WTC11 (cell line): Measurements from ENCODE around the gene GSN. TPM values are rescaled to one million over a fixed set of nuclear protein-coding genes. Genes with fewer than 3 reads are reported as not detected.

Source experiments
- ATAC-seq: fragments of 200-7000 bp; cut with Tn5 transposase; 2 replicates; pipeline ENCODE4 v1.10.0; 2021; ENCODE audit warnings: mild to moderate bottlenecking, moderate library complexity
- CTCF ChIA-PET: fragments of 300-600 bp; sonication (Branson Sonifier 250); formaldehyde crosslinking; loops from one replicate; lab custom pipeline; 2021; ENCODE audit warnings: antibody characterized with exemption; lab: Charles Lee
- POLR2A ChIA-PET: fragments of 350-600 bp; sonication (Branson Sonifier 250); formaldehyde crosslinking; loops from one replicate; lab custom pipeline; 2021; ENCODE audit warnings: antibody characterized with exemption; lab: Charles Lee
- DNase-seq: peaks from one replicate; pipeline ENCODE4 v3.0.0; 2021; ENCODE audit warnings: low spot score
- H3K27ac Mint-ChIP-seq: 2 replicates; pipeline ENCODE4 v1.8.0; 2021; ENCODE audit warnings: mixed read lengths
- H3K27me3 Mint-ChIP-seq: 2 replicates; pipeline ENCODE4 v1.8.0; 2021; ENCODE audit warnings: low read depth, mild to moderate bottlenecking, moderate library complexity, mixed read lengths
- H3K36me3 Mint-ChIP-seq: 2 replicates; pipeline ENCODE4 v1.8.0; 2021; ENCODE audit warnings: mixed read lengths
- H3K4me1 Mint-ChIP-seq: 2 replicates; pipeline ENCODE4 v1.8.0; 2022; ENCODE audit warnings: mixed read lengths
- H3K4me3 Mint-ChIP-seq: 2 replicates; pipeline ENCODE4 v1.8.0; 2021; ENCODE audit warnings: mild to moderate bottlenecking, moderate library complexity, mixed read lengths
- H3K9me3 Mint-ChIP-seq: 2 replicates; pipeline ENCODE4 v1.8.0; 2021; ENCODE audit warnings: mixed read lengths
- ATF1 ChIP-seq: sonication (generic); formaldehyde crosslinking; IDR thresholded peaks from 2 replicates; pipeline ENCODE4 v1.8.1; 2023; ENCODE audit warnings: mild to moderate bottlenecking, moderate library complexity, missing genetic modification reagents
- ATF3 ChIP-seq: sonication (generic); formaldehyde crosslinking; conservative IDR thresholded peaks from 2 replicates; pipeline ENCODE4 v1.8.1; 2022; ENCODE audit warnings: mild to moderate bottlenecking, missing genetic modification reagents
- CTCF ChIP-seq: fragments of 200-600 bp; IDR thresholded peaks from 2 replicates; pipeline ENCODE4 v1.8.0; 2022; ENCODE audit warnings: antibody characterized with exemption
- ELF4 ChIP-seq: sonication (generic); formaldehyde crosslinking; IDR thresholded peaks from 2 replicates; pipeline ENCODE4 v1.8.1; 2022; ENCODE audit warnings: low read depth, mild to moderate bottlenecking, moderate library complexity, missing genetic modification reagents
- FOXJ3 ChIP-seq: sonication (generic); formaldehyde crosslinking; IDR thresholded peaks from 2 replicates; pipeline ENCODE4 v1.9.0; 2021; ENCODE audit warnings: missing genetic modification reagents, mild to moderate bottlenecking, borderline replicate concordance
- GRHL2 ChIP-seq: fragments of 250-450 bp; sonication (Bioruptor Pico); IDR thresholded peaks from 2 replicates; pipeline ENCODE4 v1.8.0; 2022; ENCODE audit warnings: mild to moderate bottlenecking, moderate library complexity; ENCODE audit not compliant: insufficient replicate concordance, severe bottlenecking
- HMGA2 ChIP-seq: fragments of 250-450 bp; sonication (Bioruptor Pico); IDR thresholded peaks from 2 replicates; pipeline ENCODE4 v1.4.0; 2021; ENCODE audit warnings: mild to moderate bottlenecking, moderate library complexity
- JAZF1 ChIP-seq: fragments of 250-450 bp; sonication (Bioruptor Pico); IDR thresholded peaks from 2 replicates; pipeline ENCODE4 v1.9.0; 2021; ENCODE audit warnings: moderate library complexity, mild to moderate bottlenecking, inconsistent platforms
- JUN ChIP-seq: sonication (generic); formaldehyde crosslinking; IDR thresholded peaks from 2 replicates; pipeline ENCODE4 v1.8.0; 2023; ENCODE audit warnings: mild to moderate bottlenecking, missing genetic modification reagents
- ZNF263 ChIP-seq: sonication (generic); formaldehyde crosslinking; IDR thresholded peaks from 2 replicates; pipeline ENCODE4 v1.8.1; 2022; ENCODE audit warnings: low read depth, mild to moderate bottlenecking, moderate library complexity, missing genetic modification reagents
- ZNF396 ChIP-seq: fragments of 250-450 bp; sonication (Bioruptor Pico); IDR thresholded peaks from 2 replicates; pipeline ENCODE4 v1.8.0; 2021; ENCODE audit warnings: mild to moderate bottlenecking, moderate library complexity, borderline replicate concordance
- total RNA-seq: library from RNA; stranded (reverse); gene quantifications from 3 replicates; pipeline ENCODE4 v1.2.3, GENCODE V29; 2021
- TF ChIP-seq, protein P1 (sequence below): sonication (generic); formaldehyde crosslinking; IDR thresholded peaks from 2 replicates; pipeline ENCODE4 v1.8.0; 2023; ENCODE audit warnings: missing genetic modification reagents
- TF ChIP-seq, protein P2 (sequence below): sonication (generic); formaldehyde crosslinking; IDR thresholded peaks from 2 replicates; pipeline ENCODE4 v1.8.0; 2022; ENCODE audit warnings: mild to moderate bottlenecking, missing genetic modification reagents
- TF ChIP-seq, protein P3 (sequence below): sonication (generic); formaldehyde crosslinking; IDR thresholded peaks from 2 replicates; pipeline ENCODE4 v1.8.0; 2023; ENCODE audit warnings: missing genetic modification reagents, mild to moderate bottlenecking, borderline replicate concordance
- TF ChIP-seq, protein P4 (sequence below): sonication (generic); formaldehyde crosslinking; IDR thresholded peaks from 2 replicates; pipeline ENCODE4 v1.8.1; 2023; ENCODE audit warnings: mild to moderate bottlenecking, missing genetic modification reagents

The GSN gene
- total RNA-seq, 1 experiment from 2014 or later = 47.0 TPM

DNA sequence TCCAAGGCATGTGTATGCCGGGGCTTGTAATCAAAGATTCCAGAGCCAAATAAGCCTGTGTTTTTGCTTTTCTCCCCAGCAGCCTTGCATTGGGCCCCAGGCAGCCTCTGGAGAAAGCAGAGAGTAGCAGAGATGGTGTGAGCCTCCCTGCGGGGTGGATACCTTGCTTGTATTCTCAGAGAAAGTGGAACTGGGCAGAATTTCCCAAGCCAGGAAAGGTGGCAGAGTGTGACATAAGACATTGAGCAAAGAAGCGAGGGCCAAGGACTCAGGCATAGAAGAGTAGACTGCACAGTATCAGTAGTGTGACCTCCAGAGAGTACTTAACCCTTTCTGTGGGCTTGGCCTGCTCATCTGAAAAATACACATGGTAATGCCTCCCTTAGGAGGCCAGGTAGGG lies 1.6 kb upstream of the GSN start (continued):
- no peak for TF ChIP-seq HMGA2 (CRISPR knock-in tag)
- TF ChIP-seq GRHL2 (CRISPR knock-in tag) = no peak
- TF ChIP-seq, protein P1, sequence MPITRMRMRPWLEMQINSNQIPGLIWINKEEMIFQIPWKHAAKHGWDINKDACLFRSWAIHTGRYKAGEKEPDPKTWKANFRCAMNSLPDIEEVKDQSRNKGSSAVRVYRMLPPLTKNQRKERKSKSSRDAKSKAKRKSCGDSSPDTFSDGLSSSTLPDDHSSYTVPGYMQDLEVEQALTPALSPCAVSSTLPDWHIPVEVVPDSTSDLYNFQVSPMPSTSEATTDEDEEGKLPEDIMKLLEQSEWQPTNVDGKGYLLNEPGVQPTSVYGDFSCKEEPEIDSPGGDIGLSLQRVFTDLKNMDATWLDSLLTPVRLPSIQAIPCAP (CRISPR knock-in tag) = no peak
- TF ChIP-seq JUN (CRISPR knock-in tag) = no peak
- no peak for TF ChIP-seq ATF3 (CRISPR knock-in tag)
- TF ChIP-seq, all 79 proteins: peak for 0

DNA sequence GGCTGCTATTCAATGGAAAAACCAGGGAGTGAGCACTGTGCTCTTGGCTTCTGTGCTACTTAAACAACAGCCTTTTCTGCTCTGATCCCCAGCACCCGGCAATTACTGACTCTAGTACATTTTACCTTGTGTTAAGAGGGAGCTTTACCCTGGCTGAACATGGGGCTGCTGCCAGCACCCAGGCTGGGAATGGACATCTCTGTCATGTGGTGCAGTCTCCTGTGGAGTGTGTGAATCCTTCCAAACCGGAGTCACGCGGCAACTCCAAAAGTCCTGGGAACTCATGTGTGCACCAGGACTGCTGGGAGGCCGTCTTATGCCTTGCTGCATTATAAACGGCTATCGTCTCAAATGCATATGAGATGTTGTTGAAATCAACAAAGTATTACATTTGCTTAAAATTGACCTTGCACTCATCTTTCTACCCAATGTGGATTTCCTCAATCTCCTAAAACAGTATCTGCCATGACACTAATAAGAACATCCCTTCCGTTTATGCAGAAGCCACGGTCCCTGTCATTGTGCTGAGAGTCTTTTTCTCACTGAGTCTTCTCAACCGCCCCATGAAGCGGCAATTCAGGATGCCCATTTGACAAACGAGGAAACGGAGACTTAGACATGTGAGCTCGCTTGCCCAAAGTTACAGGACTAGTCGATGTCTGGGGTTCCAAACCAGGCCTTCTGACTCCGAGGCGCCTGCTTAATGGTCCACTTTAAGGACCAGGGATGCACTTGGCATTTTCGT lies 884 bp upstream of the GSN start:
- no peak for ATAC-seq
- H3K4me1 Mint-ChIP-seq = peaks cover 49% of the 10 kb centered on the region
- H3K27ac Mint-ChIP-seq = no peak overlapping the region
- CTCF ChIA-PET = interaction anchor here (1.1 to 4.3 kb wide), 10 partner anchors 8 to 286 kb away, joined by 4 to 74 read pairs (median 10); partner anchors contain the start of gene RAB14
- no peaks in the 10 kb centered on the region for H3K9me3 Mint-ChIP-seq
- peaks cover 57% of the 10 kb centered on the region for H3K27me3 Mint-ChIP-seq
- POLR2A ChIA-PET = interaction anchor here (0.9 to 2.1 kb wide), 5 partner anchors 11 to 53 kb away, joined by 3 to 9 read pairs (median 7); no protein-coding TSS in a partner anchor
- no peak for DNase-seq
- H3K4me3 Mint-ChIP-seq = peak overlapping the region; percentile 83
- H3K36me3 Mint-ChIP-seq = no peaks in the 10 kb centered on the region
- TF ChIP-seq JAZF1 (CRISPR knock-in tag) (no peak), ZNF263 (no peak), ZNF396 (CRISPR knock-in tag) (no peak), FOXJ3 (no peak), ELF4 (CRISPR knock-in tag) (no peak)
- TF ChIP-seq, protein P2, sequence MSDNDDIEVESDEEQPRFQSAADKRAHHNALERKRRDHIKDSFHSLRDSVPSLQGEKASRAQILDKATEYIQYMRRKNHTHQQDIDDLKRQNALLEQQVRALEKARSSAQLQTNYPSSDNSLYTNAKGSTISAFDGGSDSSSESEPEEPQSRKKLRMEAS (CRISPR knock-in tag) = no peak; the same call in 1 of the 2 replicates
- TF ChIP-seq, protein P3, sequence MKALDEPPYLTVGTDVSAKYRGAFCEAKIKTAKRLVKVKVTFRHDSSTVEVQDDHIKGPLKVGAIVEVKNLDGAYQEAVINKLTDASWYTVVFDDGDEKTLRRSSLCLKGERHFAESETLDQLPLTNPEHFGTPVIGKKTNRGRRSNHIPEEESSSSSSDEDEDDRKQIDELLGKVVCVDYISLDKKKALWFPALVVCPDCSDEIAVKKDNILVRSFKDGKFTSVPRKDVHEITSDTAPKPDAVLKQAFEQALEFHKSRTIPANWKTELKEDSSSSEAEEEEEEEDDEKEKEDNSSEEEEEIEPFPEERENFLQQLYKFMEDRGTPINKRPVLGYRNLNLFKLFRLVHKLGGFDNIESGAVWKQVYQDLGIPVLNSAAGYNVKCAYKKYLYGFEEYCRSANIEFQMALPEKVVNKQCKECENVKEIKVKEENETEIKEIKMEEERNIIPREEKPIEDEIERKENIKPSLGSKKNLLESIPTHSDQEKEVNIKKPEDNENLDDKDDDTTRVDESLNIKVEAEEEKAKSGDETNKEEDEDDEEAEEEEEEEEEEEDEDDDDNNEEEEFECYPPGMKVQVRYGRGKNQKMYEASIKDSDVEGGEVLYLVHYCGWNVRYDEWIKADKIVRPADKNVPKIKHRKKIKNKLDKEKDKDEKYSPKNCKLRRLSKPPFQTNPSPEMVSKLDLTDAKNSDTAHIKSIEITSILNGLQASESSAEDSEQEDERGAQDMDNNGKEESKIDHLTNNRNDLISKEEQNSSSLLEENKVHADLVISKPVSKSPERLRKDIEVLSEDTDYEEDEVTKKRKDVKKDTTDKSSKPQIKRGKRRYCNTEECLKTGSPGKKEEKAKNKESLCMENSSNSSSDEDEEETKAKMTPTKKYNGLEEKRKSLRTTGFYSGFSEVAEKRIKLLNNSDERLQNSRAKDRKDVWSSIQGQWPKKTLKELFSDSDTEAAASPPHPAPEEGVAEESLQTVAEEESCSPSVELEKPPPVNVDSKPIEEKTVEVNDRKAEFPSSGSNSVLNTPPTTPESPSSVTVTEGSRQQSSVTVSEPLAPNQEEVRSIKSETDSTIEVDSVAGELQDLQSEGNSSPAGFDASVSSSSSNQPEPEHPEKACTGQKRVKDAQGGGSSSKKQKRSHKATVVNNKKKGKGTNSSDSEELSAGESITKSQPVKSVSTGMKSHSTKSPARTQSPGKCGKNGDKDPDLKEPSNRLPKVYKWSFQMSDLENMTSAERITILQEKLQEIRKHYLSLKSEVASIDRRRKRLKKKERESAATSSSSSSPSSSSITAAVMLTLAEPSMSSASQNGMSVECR (CRISPR knock-in tag) = no peak
- TF ChIP-seq, all 79 proteins: peak for 0

- H3K4me3 Mint-ChIP-seq = peak overlapping the region; percentile 81
- H3K27me3 Mint-ChIP-seq = peaks cover 54% of the 10 kb centered on the region
- H3K27ac Mint-ChIP-seq = peak overlapping the region; percentile 41
- peak; percentile 13 for ATAC-seq
- no peak for DNase-seq
- no peaks in the 10 kb centered on the region for H3K36me3 Mint-ChIP-seq
- CTCF ChIA-PET = interaction anchor here (1.0 to 4.3 kb wide), 15 partner anchors 10 to 287 kb away, joined by 3 to 74 read pairs (median 5); partner anchors contain the start of gene RAB14
- peaks cover 51% of the 10 kb centered on the region for H3K4me1 Mint-ChIP-seq
- no peaks in the 10 kb centered on the region for H3K9me3 Mint-ChIP-seq
- no peak for TF ChIP-seq CTCF
- TF ChIP-seq JAZF1 (CRISPR knock-in tag) = no peak
- TF ChIP-seq, protein P4, sequence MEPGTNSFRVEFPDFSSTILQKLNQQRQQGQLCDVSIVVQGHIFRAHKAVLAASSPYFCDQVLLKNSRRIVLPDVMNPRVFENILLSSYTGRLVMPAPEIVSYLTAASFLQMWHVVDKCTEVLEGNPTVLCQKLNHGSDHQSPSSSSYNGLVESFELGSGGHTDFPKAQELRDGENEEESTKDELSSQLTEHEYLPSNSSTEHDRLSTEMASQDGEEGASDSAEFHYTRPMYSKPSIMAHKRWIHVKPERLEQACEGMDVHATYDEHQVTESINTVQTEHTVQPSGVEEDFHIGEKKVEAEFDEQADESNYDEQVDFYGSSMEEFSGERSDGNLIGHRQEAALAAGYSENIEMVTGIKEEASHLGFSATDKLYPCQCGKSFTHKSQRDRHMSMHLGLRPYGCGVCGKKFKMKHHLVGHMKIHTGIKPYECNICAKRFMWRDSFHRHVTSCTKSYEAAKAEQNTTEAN (CRISPR knock-in tag) = 0 out of 2 replicates have a peak, but pooled peaks have one; percentile 4
- no peak for TF ChIP-seq ZNF263
- no peak for TF ChIP-seq ATF1 (CRISPR knock-in tag)
- TF ChIP-seq, all 79 proteins: peak for 1
- POLR2A ChIA-PET = interaction anchor here (0.9 to 2.1 kb wide), 6 partner anchors 9 to 34 kb away, joined by 3 to 9 read pairs (median 6); no protein-coding TSS in a partner anchor
Measured at GRCh38 chr9:121268598-121268850, 562 bp downstream of the GSN start.
